B cell (primary cell): ENCODE data around the gene ARHGEF37. TPM values are rescaled to one million over a fixed set of nuclear protein-coding genes. Genes with fewer than 3 reads are reported as not detected.

ENCODE experiments used
- ATAC-seq: fragments of 200-7000 bp; cut with Tn5 transposase; one replicate; pipeline ENCODE4 v1.10.0; 2021; ENCODE audit warnings: low read depth, mild to moderate bottlenecking, moderate number of reproducible peaks, moderate library complexity
- CTCF ChIA-PET: fragments of 350-600 bp; sonication (Branson Sonifier 250); formaldehyde crosslinking; loops from one replicate; lab custom pipeline; 2021; ENCODE audit warnings: antibody characterized with exemption, inconsistent platforms; lab: Charles Lee
- POLR2A ChIA-PET: fragments of 350-600 bp; sonication (Branson Sonifier 250); formaldehyde crosslinking; loops from one replicate; lab custom pipeline; 2021; ENCODE audit warnings: antibody characterized with exemption; lab: Charles Lee
- DNase-seq: peaks from one replicate; pipeline ENCODE4 v3.0.0; 2013
- H2AFZ ChIP-seq: 2 replicates; pipeline ENCODE4 v1.6.1; 2012; ENCODE audit warnings: mild to moderate bottlenecking, low read depth, low read length; ENCODE audit not compliant: insufficient read depth, poor library complexity, severe bottlenecking
- H3K27ac ChIP-seq, 2 donors: 1 replicate in 1 of 2; 2 replicates in 1 of 2; pipeline ENCODE4 v1.5.1; 2012 to 2013; ENCODE audit warnings: low read length in 2 of 2, mild to moderate bottlenecking in 2 of 2, moderate library complexity in 1 of 2
- H3K27me3 ChIP-seq, 4 experiments: fragments of 200-600 bp in 1 of 4; sonication (generic) in 1 of 4; replicated peaks in 1 of 4; 1 replicate in 2 of 4; 2 replicates in 2 of 4; pipeline versions ENCODE4 v1.6.1 to v1.7.0; 2013 to 2016; ENCODE audit warnings: low read length in 3 of 4, mild to moderate bottlenecking in 2 of 4, mixed read lengths in 1 of 4, moderate library complexity in 1 of 4; ENCODE audit not compliant: insufficient read depth in 4 of 4, control insufficient read depth in 3 of 4; ENCODE audit errors: control extremely low read depth in 1 of 4
- H3K36me3 ChIP-seq, 2 experiments: replicated peaks in 1 of 2; 1 replicate in 1 of 2; 2 replicates in 1 of 2; pipeline versions ENCODE4 v1.6.1 to v1.7.1; 2013; ENCODE audit warnings: low read length in 1 of 2; ENCODE audit not compliant: insufficient read depth in 2 of 2, control insufficient read depth in 1 of 2; ENCODE audit errors: control extremely low read depth in 1 of 2, extremely low read depth in 1 of 2
- H3K4me1 ChIP-seq, 2 donors: fragments of 200-600 bp in 1 of 2; sonication (generic) in 1 of 2; 1 replicate in 1 of 2; 2 replicates in 1 of 2; pipeline versions ENCODE4 v1.5.1 to v1.6.1; 2013 to 2017; ENCODE audit warnings: low read length in 2 of 2; ENCODE audit not compliant: control insufficient read depth in 2 of 2, insufficient read depth in 2 of 2
- H3K4me2 ChIP-seq: replicated peaks from 2 replicates; pipeline ENCODE3; 2012; ENCODE audit warnings: mild to moderate bottlenecking, low read depth, low read length; ENCODE audit not compliant: poor library complexity, severe bottlenecking
- H3K4me3 ChIP-seq, 5 experiments: fragments of 200-600 bp in 1 of 5; sonication (generic) in 1 of 5; 1 replicate in 3 of 5; 2 replicates in 2 of 5; pipeline versions ENCODE4 v1.5.1 to v1.7.0; 2011 to 2016; ENCODE audit warnings: low read length in 4 of 5, mild to moderate bottlenecking in 4 of 5, low read depth in 2 of 5, control low read depth in 1 of 5, moderate library complexity in 1 of 5; ENCODE audit not compliant: insufficient read depth in 1 of 5; ENCODE audit errors: control extremely low read depth in 1 of 5, extremely low read depth in 1 of 5
- H3K79me2 ChIP-seq: fragments of 200-600 bp; sonication (generic); one replicate; pipeline ENCODE4 v1.6.0; 2016; ENCODE audit warnings: low read length; ENCODE audit not compliant: control insufficient read depth, insufficient read depth
- H3K9ac ChIP-seq: fragments of 200-600 bp; sonication (generic); 2 replicates; pipeline ENCODE4 v1.6.1; 2017; ENCODE audit warnings: mild to moderate bottlenecking, low read length, moderate library complexity
- H3K9me3 ChIP-seq, 3 donors: one replicate each; pipeline versions ENCODE4 v1.6.1 to v1.7.1; 2013; ENCODE audit warnings: low read length in 2 of 3; ENCODE audit not compliant: control insufficient read depth in 2 of 3, insufficient read depth in 1 of 3; ENCODE audit errors: control extremely low read depth in 1 of 3
- H4K20me1 ChIP-seq: 2 replicates; pipeline ENCODE4 v1.6.0; 2012; ENCODE audit warnings: mild to moderate bottlenecking, low read length; ENCODE audit not compliant: insufficient read depth, control insufficient read depth, poor library complexity, severe bottlenecking
- H3K27ac Mint-ChIP-seq: one replicate; pipeline ENCODE4 v1.8.0; 2021; ENCODE audit warnings: mixed read lengths
- H3K27me3 Mint-ChIP-seq: one replicate; pipeline ENCODE4 v1.8.0; 2021; ENCODE audit warnings: mixed read lengths
- H3K4me1 Mint-ChIP-seq: one replicate; pipeline ENCODE4 v1.8.0; 2021; ENCODE audit warnings: mixed read lengths
- H3K4me3 Mint-ChIP-seq: one replicate; pipeline ENCODE4 v1.8.0; 2021; ENCODE audit warnings: mixed read lengths
- H3K9me3 Mint-ChIP-seq: one replicate; pipeline ENCODE4 v1.8.0; 2022; ENCODE audit warnings: mixed read lengths; ENCODE audit not compliant: insufficient read depth
- CTCF ChIP-seq: fragments of 200-600 bp; IDR thresholded peaks from one replicate; pipeline ENCODE4 v1.8.0; 2022; ENCODE audit warnings: antibody characterized with exemption, mild to moderate bottlenecking
- EZH2 ChIP-seq: IDR thresholded peaks from 2 replicates; pipeline ENCODE4 v1.6.1; 2012; ENCODE audit warnings: borderline replicate concordance, low read depth, mild to moderate bottlenecking, moderate library complexity, low read length; ENCODE audit not compliant: insufficient read depth, poor library complexity, severe bottlenecking
- WGBS: methylation state at CpG from one replicate; pipeline ENCODE4 v1.1.5; 2013; ENCODE audit warnings: missing lambda C conversion rate; ENCODE audit not compliant: insufficient coverage; 5-methylcytosine and 5-hydroxymethylcytosine counted together
- intact Hi-C: fragments of 100-400 bp; cut with micrococcal nuclease; formaldehyde crosslinking; loops from one replicate; pipeline ENCODE4 v1.10.0; 2022
- polyA plus RNA-seq: library from polyadenylated mRNA; depleted of rRNA; stranded (reverse); fragments of >200 nt; gene quantifications from 2 replicates; pipeline ENCODE4 v1.2.3, GENCODE V29; 2012
- total RNA-seq, 2 donors: library from RNA; stranded (reverse); fragments of 120-200 nt in 1 of 2; gene quantifications; 1 replicate in 1 of 2; 2 replicates in 1 of 2; pipeline versions ENCODE4 v1.2.3 to v1.2.4, GENCODE V29; 2013 to 2022

Gene ARHGEF37
- total and polyA plus RNA-seq, 2 donors (not counting 1 experiment from before 2014, with no cell fraction given), result 0.06 to 1.7 TPM

GRCh38 chr5:149679876-149680809 is 98.8 kb downstream of the ARHGEF37 start:
- peak overlapping the region; percentile 80 for H3K27ac Mint-ChIP-seq
- no peaks in the 10 kb centered on the region for H3K36me3 ChIP-seq
- peaks cover 38 to 43% of the 10 kb centered on the region in 2 donors for H3K4me1 ChIP-seq
- no peaks in the 10 kb centered on the region for H3K27me3 ChIP-seq
- ChIA-PET CTCF (interaction anchor here (0.6 to 6.1 kb wide), 6 partner anchors 8 to 280 kb away, joined by 3 to 29 read pairs (median 4); partner anchors contain the start of gene SLC26A2), POLR2A (interaction anchor here (1.3 kb wide), 1 partner anchor 50 kb away, joined by 4 read pairs; the partner anchor contains the start of gene PPARGC1B)
- TF ChIP-seq CTCF (no peak), EZH2 (no peak)
- no peaks in the 10 kb centered on the region for H3K27me3 Mint-ChIP-seq
- H3K4me3 Mint-ChIP-seq, result peak overlapping the region; percentile 53
- H3K4me1 Mint-ChIP-seq, result peaks cover 59% of the 10 kb centered on the region
- H3K79me2 ChIP-seq, result no peaks in the 10 kb centered on the region
- no peaks in the 10 kb centered on the region for H4K20me1 ChIP-seq
- no peak overlapping the region for H3K9ac ChIP-seq
- H2AFZ ChIP-seq, result no peak overlapping the region
- H3K4me2 ChIP-seq, result peak overlapping the region; percentile 63
- ATAC-seq, result peak; percentile 29
- peak overlapping the region; percentile 49 to 56 for H3K27ac ChIP-seq
- intact Hi-C loops, result loop anchor here (1.0 to 2.0 kb wide), 3 partner anchors 13 to 50 kb away; partner anchors contain the start of gene PPARGC1B
- peaks cover 0 to 4% (median 0%) of the 10 kb centered on the region in 3 donors for H3K9me3 ChIP-seq
- no peak for DNase-seq
- 70% methylated on average over 5 of the region's 7 CpGs for WGBS
- no peak overlapping the region for H3K4me3 ChIP-seq
- H3K9me3 Mint-ChIP-seq, result no peaks in the 10 kb centered on the region
